ENCODE data around the gene TACC3. TPM values are rescaled to one million over a fixed set of nuclear protein-coding genes. Genes with fewer than 3 reads are reported as not detected.

Gene TACC3
- total and polyA plus RNA-seq, 3 experiments from 2014 or later, result 45.5 to 129 (median 124) TPM

GRCh38 chr4:1682860-1683259 lies 38.5 kb upstream of the TACC3 start:
- H3K9me3 ChIP-seq (ENCODE audit: low read length), result no peaks in the 10 kb centered on the region
- no peaks in the 10 kb centered on the region for H3K27me3 ChIP-seq (ENCODE audit: insufficient read depth, low read length, poor library complexity, severe bottlenecking)
- Mint-ChIP-seq H3K36me3 (peaks cover 0 to 1% (median 0%) of the 10 kb centered on the region in 3 donors), H3K27ac (peak overlapping the region; percentile 77 to 97 (median 94)), H3K4me3 (peak overlapping the region; percentile 87 to 94 (median 90)), H3K9me3 (no peaks in the 10 kb centered on the region), H3K27me3 (no peaks in the 10 kb centered on the region), H3K4me1 (peaks cover 11% of the 10 kb centered on the region in 3 donors)
- no peaks in the 10 kb centered on the region for H3K36me3 ChIP-seq (ENCODE audit: insufficient read depth, low read length)
- no peak overlapping the region for H3K4me3 ChIP-seq (ENCODE audit: low read length)
- ChIA-PET POLR2A (interaction anchor here (1.1 to 1.4 kb wide), 2 partner anchors 30 to 77 kb away, joined by 4 to 5 read pairs; partner anchors contain the start of gene SLBP), CTCF (interaction anchor here (2.0 to 2.7 kb wide), 2 partner anchors 9 to 11 kb away, joined by 6 to 11 read pairs; no protein-coding TSS in a partner anchor)
- no peaks in the 10 kb centered on the region for H3K4me1 ChIP-seq (ENCODE audit: insufficient read depth, low read length)
- no peak overlapping the region for H3K27ac ChIP-seq (ENCODE audit: low read depth, low read length)
- no peak for DNase-seq

- Histone ChIP-seq H3K4me1 (ENCODE audit: insufficient read depth, low read length) (no peaks in the 10 kb centered on the region), H3K27me3 (ENCODE audit: insufficient read depth, low read length, poor library complexity, severe bottlenecking) (no peaks in the 10 kb centered on the region), H3K4me3 (ENCODE audit: low read length) (peak overlapping the region; percentile 28), H3K27ac (ENCODE audit: low read depth, low read length) (peak overlapping the region; percentile 27), H3K36me3 (ENCODE audit: insufficient read depth, low read length) (no peaks in the 10 kb centered on the region), H3K9me3 (ENCODE audit: low read length) (no peaks in the 10 kb centered on the region)
- Mint-ChIP-seq H3K4me3 (peak overlapping the region; percentile 87 to 94 (median 90)), H3K9me3 (no peaks in the 10 kb centered on the region), H3K27me3 (no peaks in the 10 kb centered on the region), H3K36me3 (peaks cover 0 to 1% (median 0%) of the 10 kb centered on the region in 3 donors), H3K4me1 (peaks cover 11% of the 10 kb centered on the region in 3 donors), H3K27ac (peak overlapping the region; percentile 77 to 97 (median 94))
- ChIA-PET POLR2A (interaction anchor here (1.1 to 1.4 kb wide), 3 partner anchors 10 to 78 kb away, joined by 3 to 5 read pairs (median 4); partner anchors contain the start of gene SLBP), CTCF (interaction anchor here (2.0 to 2.7 kb wide), 2 partner anchors 8 to 10 kb away, joined by 6 to 11 read pairs; no protein-coding TSS in a partner anchor)
- DNase-seq, result no peak
Observed at GRCh38 chr4:1683261-1683735, 38.0 kb upstream of the TACC3 start.

- Histone ChIP-seq H3K9me3 (ENCODE audit: low read length) (no peaks in the 10 kb centered on the region), H3K27ac (ENCODE audit: low read depth, low read length) (peak within 1 kb of the TSS; percentile 27), H3K4me1 (ENCODE audit: insufficient read depth, low read length) (no peaks in the 10 kb centered on the region), H3K27me3 (ENCODE audit: insufficient read depth, low read length, poor library complexity, severe bottlenecking) (no peaks in the 10 kb centered on the region), H3K4me3 (ENCODE audit: low read length) (peak within 1 kb of the TSS; percentile 28), H3K36me3 (ENCODE audit: insufficient read depth, low read length) (no peaks in the 10 kb centered on the region)
- CTCF ChIA-PET, result interaction anchor here (2.0 to 2.7 kb wide), 2 partner anchors 8 to 10 kb away, joined by 6 to 11 read pairs; no protein-coding TSS in a partner anchor
- Mint-ChIP-seq H3K27ac (peak within 1 kb of the TSS; percentile 77 to 97 (median 94)), H3K9me3 (no peaks in the 10 kb centered on the region), H3K27me3 (no peaks in the 10 kb centered on the region), H3K4me3 (peak within 1 kb of the TSS; percentile 87 to 94 (median 90)), H3K4me1 (peaks cover 11% of the 10 kb centered on the region in 3 donors), H3K36me3 (peaks cover 0 to 1% (median 0%) of the 10 kb centered on the region in 3 donors)
- DNase-seq, result peak in 2 of 5 donors; percentile 16 to 90
- POLR2A ChIA-PET, result interaction anchor here (1.1 to 1.4 kb wide), 3 partner anchors 9 to 78 kb away, joined by 3 to 5 read pairs (median 4); partner anchors contain the start of gene SLBP
Observed at GRCh38 chr4:1683736-1684505, 37.4 kb upstream of the TACC3 start, which contains the start of gene FAM53A. FAM53A (minus strand) TSS chr4:1684313; CDS start chr4:1668741, 15,572 bp downstream.

- Histone ChIP-seq H3K4me3 (ENCODE audit: low read length) (no peak overlapping the region), H3K36me3 (ENCODE audit: insufficient read depth, low read length) (no peaks in the 10 kb centered on the region), H3K27ac (ENCODE audit: low read depth, low read length) (no peak overlapping the region), H3K27me3 (ENCODE audit: insufficient read depth, low read length, poor library complexity, severe bottlenecking) (no peaks in the 10 kb centered on the region), H3K9me3 (ENCODE audit: low read length) (no peaks in the 10 kb centered on the region), H3K4me1 (ENCODE audit: insufficient read depth, low read length) (no peaks in the 10 kb centered on the region)
- H3K4me1 Mint-ChIP-seq, result peaks cover 11% of the 10 kb centered on the region in 3 donors
- H3K27me3 Mint-ChIP-seq, result no peaks in the 10 kb centered on the region
- peak overlapping the region in 6 of 7 donors; percentile 38 to 78 (median 52) for H3K4me3 Mint-ChIP-seq
- peak in 4 of 5 donors; percentile 91 for DNase-seq
- no peaks in the 10 kb centered on the region for H3K9me3 Mint-ChIP-seq
- H3K27ac Mint-ChIP-seq, result no peak overlapping the region
- H3K36me3 Mint-ChIP-seq, result peaks cover 0 to 2% (median 0%) of the 10 kb centered on the region in 3 donors
- CTCF ChIA-PET, result interaction anchor here (2.7 kb wide), 1 partner anchor 9 kb away, joined by 11 read pairs; no protein-coding TSS in a partner anchor
- POLR2A ChIA-PET, result interaction anchor here (1.1 kb wide), 1 partner anchor 9 kb away, joined by 3 read pairs; no protein-coding TSS in a partner anchor
Observed at GRCh38 chr4:1684506-1685234, 36.7 kb upstream of the TACC3 start.

- Histone ChIP-seq H3K9me3 (ENCODE audit: low read length) (no peaks in the 10 kb centered on the region), H3K4me3 (ENCODE audit: low read length) (no peak overlapping the region), H3K36me3 (ENCODE audit: insufficient read depth, low read length) (peaks cover under 1% of the 10 kb centered on the region), H3K27me3 (ENCODE audit: insufficient read depth, low read length, poor library complexity, severe bottlenecking) (no peaks in the 10 kb centered on the region), H3K27ac (ENCODE audit: low read depth, low read length) (no peak overlapping the region), H3K4me1 (ENCODE audit: insufficient read depth, low read length) (no peaks in the 10 kb centered on the region)
- DNase-seq, result no peak
- Mint-ChIP-seq H3K4me3 (peak overlapping the region in 2 of 7 donors; percentile 41 to 44), H3K27me3 (no peaks in the 10 kb centered on the region), H3K9me3 (no peaks in the 10 kb centered on the region), H3K4me1 (peaks cover 11% of the 10 kb centered on the region in 3 donors), H3K27ac (peak overlapping the region in 1 of 8 donors; percentile 30), H3K36me3 (peaks cover 0 to 5% (median 0%) of the 10 kb centered on the region in 3 donors)
- CTCF ChIA-PET, result no interaction called here
- POLR2A ChIA-PET, result no interaction called here
Observed at GRCh38 chr4:1685235-1686150, 35.8 kb upstream of the TACC3 start.

- Mint-ChIP-seq H3K4me1 (peaks cover 11% of the 10 kb centered on the region in 3 donors), H3K4me3 (peak overlapping the region in 5 of 7 donors; percentile 11 to 50 (median 36))
- CTCF ChIA-PET, result no interaction called here
Observed at GRCh38 chr4:1686440-1687036, 34.8 kb upstream of the TACC3 start.

More at GRCh38 chr4:1686440-1687036, 34.8 kb upstream of the TACC3 start:
- Mint-ChIP-seq H3K9me3 (no peaks in the 10 kb centered on the region), H3K36me3 (peaks cover 0 to 15% (median 0%) of the 10 kb centered on the region in 3 donors), H3K27ac (peak overlapping the region in 3 of 8 donors; percentile 12 to 58 (median 46)), H3K27me3 (no peaks in the 10 kb centered on the region)
- no peak for DNase-seq
- H3K4me1 ChIP-seq (ENCODE audit: insufficient read depth, low read length), result no peaks in the 10 kb centered on the region
- no peak overlapping the region for H3K4me3 ChIP-seq (ENCODE audit: low read length)
- no peak overlapping the region for H3K27ac ChIP-seq (ENCODE audit: low read depth, low read length)
- POLR2A ChIA-PET, result no interaction called here
- H3K9me3 ChIP-seq (ENCODE audit: low read length), result no peaks in the 10 kb centered on the region
- peaks cover 6% of the 10 kb centered on the region for H3K36me3 ChIP-seq (ENCODE audit: insufficient read depth, low read length)
- no peaks in the 10 kb centered on the region for H3K27me3 ChIP-seq (ENCODE audit: insufficient read depth, low read length, poor library complexity, severe bottlenecking)

All from CD8-positive, alpha-beta memory T cell (primary cell).